Natural killer cell (primary cell): Measurements from ENCODE around the gene ANGPT4. TPM values are rescaled to one million over a fixed set of nuclear protein-coding genes. Genes with fewer than 3 reads are reported as not detected.

ENCODE experiments used
- ATAC-seq, 3 donors: fragments of 150-1000 bp in 2 of 3; fragments of 200-7000 bp in 1 of 3; cut with Tn5 transposase; 1 replicate in 1 of 3; 2 replicates in 2 of 3; pipeline ENCODE4 v1.10.0; 2021; ENCODE audit warnings: mild to moderate bottlenecking in 2 of 3, moderate library complexity in 2 of 3
- DNase-seq, 2 donors: peaks; one replicate each; pipeline versions ENCODE4 v3.0.0 to v3.0.0-alpha.2; 2013 to 2021; ENCODE audit warnings: mixed read lengths in 1 of 2
- H3K27ac ChIP-seq: one replicate; pipeline ENCODE4 v1.5.1; 2013; ENCODE audit warnings: mild to moderate bottlenecking, low read length
- H3K27me3 ChIP-seq: one replicate; pipeline ENCODE4 v1.6.1; 2013; ENCODE audit warnings: low read length; ENCODE audit not compliant: control insufficient read depth, insufficient read depth
- H3K36me3 ChIP-seq: one replicate; pipeline ENCODE4 v1.6.1; 2013; ENCODE audit warnings: low read length; ENCODE audit not compliant: control insufficient read depth, insufficient read depth
- H3K4me1 ChIP-seq: one replicate; pipeline ENCODE4 v1.6.1; 2013; ENCODE audit warnings: low read length; ENCODE audit not compliant: control insufficient read depth, insufficient read depth
- H3K4me3 ChIP-seq: one replicate; pipeline ENCODE4 v1.5.1; 2013; ENCODE audit warnings: low read length
- H3K9me3 ChIP-seq: one replicate; pipeline ENCODE4 v1.6.1; 2013; ENCODE audit warnings: low read length; ENCODE audit not compliant: control insufficient read depth, insufficient read depth
- H3K27ac Mint-ChIP-seq, 2 donors: one replicate each; pipeline ENCODE4 v1.8.0; 2022; ENCODE audit warnings: mild to moderate bottlenecking in 2 of 2, mixed read lengths in 2 of 2, moderate library complexity in 1 of 2
- H3K27me3 Mint-ChIP-seq, 2 donors: one replicate each; pipeline ENCODE4 v1.8.0; 2022; ENCODE audit warnings: low read depth in 2 of 2, mixed read lengths in 2 of 2
- H3K36me3 Mint-ChIP-seq: one replicate; pipeline ENCODE4 v1.8.0; 2022; ENCODE audit warnings: mixed read lengths
- H3K4me1 Mint-ChIP-seq, 2 donors: one replicate each; pipeline ENCODE4 v1.8.0; 2022; ENCODE audit warnings: mixed read lengths in 2 of 2
- H3K4me3 Mint-ChIP-seq: one replicate; pipeline ENCODE4 v1.8.0; 2022; ENCODE audit warnings: mild to moderate bottlenecking, moderate library complexity, mixed read lengths
- H3K9me3 Mint-ChIP-seq, 2 donors: one replicate each; pipeline ENCODE4 v1.8.0; 2022; ENCODE audit warnings: mixed read lengths in 2 of 2
- WGBS: methylation state at CpG from one replicate; pipeline ENCODE4 v1.1.7; 2013; ENCODE audit warnings: missing lambda C conversion rate; ENCODE audit not compliant: insufficient coverage; 5-methylcytosine and 5-hydroxymethylcytosine counted together
- intact Hi-C: fragments of 100-400 bp; cut with micrococcal nuclease; formaldehyde crosslinking; loops from one replicate; pipeline ENCODE4 v1.14.2; 2022
- total RNA-seq, 4 donors: library from RNA; stranded (reverse); fragments of 120-200 nt in 1 of 4; gene quantifications; one replicate each; pipeline versions ENCODE4 v1.2.3 to v1.2.4, GENCODE V29; 2013 to 2022
- TF ChIP-seq, protein P1 (sequence below): fragments of 200-600 bp; IDR thresholded peaks from one replicate; pipeline ENCODE4 v1.8.0; 2022; ENCODE audit warnings: antibody characterized with exemption

Gene ANGPT4
- total RNA-seq, 3 donors from 2014 or later (not counting 1 experiment from before 2014, with no cell fraction given) = not detected

DNA sequence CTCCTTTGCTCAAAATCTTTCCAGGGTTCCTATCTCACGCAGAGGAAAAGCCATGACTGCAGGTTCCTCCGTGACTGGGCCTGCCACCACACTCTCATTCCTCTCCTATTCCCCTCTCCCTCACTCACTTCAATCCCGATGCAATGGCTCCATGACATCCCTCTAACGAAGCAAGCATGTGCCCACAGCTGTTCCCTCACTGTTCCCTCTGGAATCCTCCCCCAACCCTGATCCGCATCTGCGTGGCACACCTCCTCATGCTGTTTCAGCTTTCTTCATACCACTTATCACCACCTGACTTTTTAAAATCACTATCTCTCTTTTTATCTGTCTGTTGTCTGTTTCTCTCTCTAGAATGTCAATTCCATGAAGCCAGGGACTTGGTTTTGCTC, 25.5 kb downstream of the ANGPT4 start:
- H3K36me3 ChIP-seq = no peaks in the 10 kb centered on the region
- no peak overlapping the region for H3K27ac Mint-ChIP-seq
- no peak overlapping the region for H3K4me3 ChIP-seq
- H3K9me3 Mint-ChIP-seq = no peaks in the 10 kb centered on the region
- TF ChIP-seq, protein P1, sequence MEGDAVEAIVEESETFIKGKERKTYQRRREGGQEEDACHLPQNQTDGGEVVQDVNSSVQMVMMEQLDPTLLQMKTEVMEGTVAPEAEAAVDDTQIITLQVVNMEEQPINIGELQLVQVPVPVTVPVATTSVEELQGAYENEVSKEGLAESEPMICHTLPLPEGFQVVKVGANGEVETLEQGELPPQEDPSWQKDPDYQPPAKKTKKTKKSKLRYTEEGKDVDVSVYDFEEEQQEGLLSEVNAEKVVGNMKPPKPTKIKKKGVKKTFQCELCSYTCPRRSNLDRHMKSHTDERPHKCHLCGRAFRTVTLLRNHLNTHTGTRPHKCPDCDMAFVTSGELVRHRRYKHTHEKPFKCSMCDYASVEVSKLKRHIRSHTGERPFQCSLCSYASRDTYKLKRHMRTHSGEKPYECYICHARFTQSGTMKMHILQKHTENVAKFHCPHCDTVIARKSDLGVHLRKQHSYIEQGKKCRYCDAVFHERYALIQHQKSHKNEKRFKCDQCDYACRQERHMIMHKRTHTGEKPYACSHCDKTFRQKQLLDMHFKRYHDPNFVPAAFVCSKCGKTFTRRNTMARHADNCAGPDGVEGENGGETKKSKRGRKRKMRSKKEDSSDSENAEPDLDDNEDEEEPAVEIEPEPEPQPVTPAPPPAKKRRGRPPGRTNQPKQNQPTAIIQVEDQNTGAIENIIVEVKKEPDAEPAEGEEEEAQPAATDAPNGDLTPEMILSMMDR = no peak
- peaks cover 3% of the 10 kb centered on the region for H3K4me1 ChIP-seq
- ATAC-seq (no peak), DNase-seq (no peak)
- 91% methylated on average over 6 of the region's 6 CpGs for WGBS
- intact Hi-C loops = no loop called here
- no peak overlapping the region for H3K4me3 Mint-ChIP-seq
- peaks cover 0 to 11% of the 10 kb centered on the region in 2 donors for H3K4me1 Mint-ChIP-seq
- no peaks in the 10 kb centered on the region for H3K27me3 ChIP-seq
- H3K27me3 Mint-ChIP-seq = peaks cover 14 to 18% of the 10 kb centered on the region in 2 donors
- no peaks in the 10 kb centered on the region for H3K9me3 ChIP-seq
- no peak overlapping the region for H3K27ac ChIP-seq
- no peaks in the 10 kb centered on the region for H3K36me3 Mint-ChIP-seq

GRCh38 chr20:889932-890463, 26.1 kb downstream of the ANGPT4 start:
- H3K36me3 ChIP-seq = no peaks in the 10 kb centered on the region
- Mint-ChIP-seq H3K27ac (no peak overlapping the region), H3K9me3 (no peaks in the 10 kb centered on the region), H3K27me3 (peaks cover 14 to 24% of the 10 kb centered on the region in 2 donors), H3K36me3 (no peaks in the 10 kb centered on the region), H3K4me1 (peaks cover 5 to 16% of the 10 kb centered on the region in 2 donors), H3K4me3 (no peak overlapping the region)
- H3K9me3 ChIP-seq = no peaks in the 10 kb centered on the region
- TF ChIP-seq, protein P1 = no peak
- H3K27me3 ChIP-seq = no peaks in the 10 kb centered on the region
- DNase-seq (no peak), ATAC-seq (no peak)
- intact Hi-C loops = no loop called here
- H3K4me1 ChIP-seq = peaks cover 6% of the 10 kb centered on the region
- no peak overlapping the region for H3K4me3 ChIP-seq
- no peak overlapping the region for H3K27ac ChIP-seq
- 84% methylated on average over 10 of the region's 10 CpGs for WGBS

GRCh38 chr20:889106-889505, 27.0 kb downstream of the ANGPT4 start:
- no peaks in the 10 kb centered on the region for H3K9me3 Mint-ChIP-seq
- H3K27me3 Mint-ChIP-seq = peaks cover 14 to 26% of the 10 kb centered on the region in 2 donors
- no peak overlapping the region for H3K27ac ChIP-seq
- no peak for DNase-seq
- no peaks in the 10 kb centered on the region for H3K36me3 Mint-ChIP-seq
- peaks cover 5 to 16% of the 10 kb centered on the region in 2 donors for H3K4me1 Mint-ChIP-seq
- H3K27me3 ChIP-seq = no peaks in the 10 kb centered on the region
- WGBS = 98% methylated on average over 5 of the region's 5 CpGs
- H3K4me3 Mint-ChIP-seq = no peak overlapping the region
- ATAC-seq = no peak
- H3K36me3 ChIP-seq = no peaks in the 10 kb centered on the region
- intact Hi-C loops = no loop called here
- peaks cover 8% of the 10 kb centered on the region for H3K4me1 ChIP-seq
- TF ChIP-seq, protein P1 = no peak
- no peaks in the 10 kb centered on the region for H3K9me3 ChIP-seq
- no peak overlapping the region for H3K4me3 ChIP-seq
- H3K27ac Mint-ChIP-seq = no peak overlapping the region

DNA sequence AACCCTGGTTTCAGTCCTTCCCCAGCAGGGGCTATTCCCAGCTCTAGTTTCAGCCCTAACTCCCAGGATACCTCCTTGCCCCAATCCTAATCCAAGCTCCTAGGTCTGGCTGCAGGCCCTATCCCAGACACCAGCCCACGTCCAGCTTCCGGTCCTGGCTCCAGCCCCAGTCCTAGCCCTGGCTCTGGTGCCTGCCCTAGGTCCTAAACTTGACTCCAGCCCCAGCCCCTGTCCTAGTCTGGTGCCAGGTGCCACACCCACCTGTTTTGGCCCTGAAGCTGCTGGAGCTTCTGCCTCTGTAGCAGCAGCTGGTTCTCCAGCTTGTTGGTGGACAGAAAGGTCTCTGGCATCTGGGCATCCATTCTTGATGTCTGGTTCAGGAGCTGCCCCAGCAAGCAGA, 28.1 kb downstream of the ANGPT4 start:
- H3K27me3 ChIP-seq = no peaks in the 10 kb centered on the region
- intact Hi-C loops = no loop called here
- H3K27ac ChIP-seq = no peak overlapping the region
- no peak overlapping the region for H3K4me3 ChIP-seq
- TF ChIP-seq, protein P1 = no peak
- H3K36me3 Mint-ChIP-seq = no peaks in the 10 kb centered on the region
- H3K27me3 Mint-ChIP-seq = peaks cover 5 to 26% of the 10 kb centered on the region in 2 donors
- H3K4me3 Mint-ChIP-seq = no peak overlapping the region
- peaks cover 8% of the 10 kb centered on the region for H3K4me1 ChIP-seq
- DNase-seq = no peak
- H3K9me3 Mint-ChIP-seq = no peaks in the 10 kb centered on the region
- no peak overlapping the region for H3K27ac Mint-ChIP-seq
- 93% methylated on average over 2 of the region's 2 CpGs for WGBS
- no peak for ATAC-seq
- peaks cover 5 to 9% of the 10 kb centered on the region in 2 donors for H3K4me1 Mint-ChIP-seq
- H3K9me3 ChIP-seq = no peaks in the 10 kb centered on the region
- H3K36me3 ChIP-seq = no peaks in the 10 kb centered on the region
